Urinary bladder (tissue), 4 donors: ENCODE data around the gene RAB31. TPM values are rescaled to one million over a fixed set of nuclear protein-coding genes. Genes with fewer than 3 reads are reported as not detected.

Experiments used
- DNase-seq: peaks from one replicate; pipeline ENCODE4 v3.0.0-alpha.2; 2015; ENCODE audit errors: extremely low spot score
- H3K27ac ChIP-seq: one replicate; pipeline ENCODE4 v1.5.1; 2013; ENCODE audit warnings: low read depth, mild to moderate bottlenecking, moderate library complexity
- H3K36me3 ChIP-seq: one replicate; pipeline ENCODE4 v1.6.1; 2013; ENCODE audit warnings: mild to moderate bottlenecking, moderate library complexity; ENCODE audit not compliant: insufficient read depth
- H3K4me1 ChIP-seq: one replicate; pipeline ENCODE4 v1.6.1; 2013; ENCODE audit warnings: mild to moderate bottlenecking, moderate library complexity; ENCODE audit not compliant: insufficient read depth
- H3K4me3 ChIP-seq: one replicate; pipeline ENCODE4 v1.5.1; 2013; ENCODE audit warnings: low read depth, low read length
- WGBS: extraction: QIAGEN DNeasy Blood & Tissue Kit; methylation state at CpG from one replicate; pipeline ENCODE4 v1.1.7; 2013; 5-methylcytosine and 5-hydroxymethylcytosine counted together
- polyA plus RNA-seq: library from polyadenylated mRNA; stranded (reverse); fragments of 200-250 nt; gene quantifications from one replicate; pipeline ENCODE4 v1.2.3, GENCODE V29; 2013
- total RNA-seq: library from RNA; depleted of rRNA; stranded (reverse); fragments of >200 nt; gene quantifications from one replicate; pipeline ENCODE4 v1.2.3, GENCODE V29; 2014
- donor health status: healthy with polysubstance abuse.
- donor health status: healthy.

RAB31 gene
- total and polyA plus RNA-seq, 2 donors, result 37.1 to 77.2 TPM

DNA sequence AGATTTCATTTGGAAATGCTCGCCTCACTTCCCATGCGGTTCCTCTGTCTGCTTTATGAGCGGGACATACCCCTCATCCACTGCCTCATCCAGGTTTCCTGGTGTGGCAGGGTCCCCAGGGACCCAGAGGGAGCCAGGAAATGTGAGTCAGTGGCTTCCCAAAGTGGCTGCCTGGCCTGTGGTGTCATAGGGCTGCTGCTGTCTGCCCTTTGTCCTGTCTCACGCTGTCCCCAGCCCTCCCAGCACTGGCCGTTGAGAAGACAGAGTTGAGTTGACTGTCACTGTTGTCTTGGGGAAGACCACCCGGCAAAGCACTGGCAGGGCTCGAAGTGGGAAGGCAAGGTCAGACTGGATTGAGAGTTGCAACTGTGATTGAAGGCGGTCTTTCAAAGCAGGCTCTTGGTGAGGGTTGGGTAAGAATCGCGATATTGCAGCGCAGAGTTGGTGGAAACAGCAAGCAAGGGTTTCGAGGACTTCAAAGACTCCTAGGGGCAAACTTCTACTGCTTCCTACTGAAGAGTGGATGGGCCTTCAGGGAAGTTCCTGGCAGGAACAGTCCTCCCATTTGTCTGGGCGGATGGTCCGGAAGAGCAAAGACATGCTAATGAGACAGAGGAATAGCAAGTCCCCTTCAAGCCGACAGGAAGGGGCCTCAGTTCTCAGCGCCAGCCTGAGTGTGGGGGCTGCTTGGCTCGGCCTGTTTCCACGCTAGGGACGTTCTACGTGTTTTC is 33.9 kb downstream of the RAB31 start:
- no peaks in the 10 kb centered on the region for H3K36me3 ChIP-seq
- WGBS, result 67% methylated on average over 20 of the region's 20 CpGs
- H3K4me3 ChIP-seq, result no peak overlapping the region
- H3K27ac ChIP-seq, result no peak overlapping the region
- H3K4me1 ChIP-seq, result no peaks in the 10 kb centered on the region
- DNase-seq, result no peak

GRCh38 chr18:9742524-9743131 is 34.5 kb downstream of the RAB31 start:
- Histone ChIP-seq H3K36me3 (no peaks in the 10 kb centered on the region), H3K4me3 (no peak overlapping the region), H3K4me1 (no peaks in the 10 kb centered on the region), H3K27ac (no peak overlapping the region)
- WGBS, result 49% methylated on average over 8 of the region's 8 CpGs
- DNase-seq, result no peak

DNA sequence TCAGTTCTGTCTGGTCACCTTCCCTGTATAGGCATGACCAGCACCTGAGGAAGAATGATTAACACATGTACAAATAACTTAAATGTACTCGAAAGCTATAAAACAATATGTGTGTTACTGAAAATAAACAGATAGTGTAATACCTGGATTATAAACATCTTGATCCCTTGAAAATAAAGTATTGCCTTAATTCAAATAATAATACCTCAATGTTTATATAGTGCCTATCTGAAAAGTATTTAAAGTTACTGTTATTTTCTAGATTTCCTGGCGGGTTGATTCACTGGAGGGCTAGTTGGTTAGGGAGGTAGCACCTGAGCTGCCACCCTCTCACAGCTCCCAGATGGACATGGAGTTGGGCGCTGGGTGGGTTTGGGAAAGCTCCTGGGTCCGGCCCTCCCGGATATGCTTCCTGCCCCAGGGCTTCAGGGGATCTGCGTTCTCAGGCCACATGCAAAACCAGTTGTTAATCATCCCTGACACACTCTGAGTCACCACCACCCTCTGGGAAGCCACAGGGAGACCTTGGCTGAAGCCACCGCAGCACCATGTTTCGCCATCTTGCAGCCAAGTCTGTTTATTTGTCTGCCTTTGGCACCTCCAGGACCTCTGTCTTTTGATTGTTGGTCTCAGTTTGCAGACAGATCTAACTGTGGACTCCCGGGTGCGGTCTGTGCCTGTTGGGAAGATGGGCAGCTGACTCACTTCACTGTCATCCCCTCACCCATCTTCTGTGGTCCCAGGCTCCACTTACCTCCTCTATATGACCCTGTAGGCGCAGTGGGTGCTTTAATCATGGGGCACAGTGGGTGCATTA is 35.3 kb downstream of the RAB31 start:
- 80% methylated on average over 11 of the region's 11 CpGs for WGBS
- Histone ChIP-seq H3K4me3 (no peak overlapping the region), H3K27ac (no peak overlapping the region), H3K36me3 (no peaks in the 10 kb centered on the region), H3K4me1 (no peaks in the 10 kb centered on the region)
- DNase-seq, result no peak

DNA sequence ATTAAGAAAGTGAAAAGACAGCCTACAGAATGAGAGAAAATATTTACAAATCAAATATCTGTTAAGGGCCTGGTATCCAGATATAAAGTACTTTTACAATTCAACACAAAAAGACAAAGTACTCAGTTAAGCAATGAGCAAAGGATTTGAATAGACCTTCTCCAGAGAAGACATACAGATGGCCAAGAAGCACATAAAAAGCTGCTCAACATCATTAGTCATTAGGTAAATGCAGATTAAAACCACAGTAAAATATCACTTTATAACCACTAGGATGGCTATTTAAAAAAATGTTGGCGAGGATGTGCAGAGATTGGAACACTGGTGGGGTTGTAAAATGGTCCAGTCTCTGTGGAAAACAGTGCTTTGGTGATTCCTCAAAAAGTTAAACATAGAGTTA is 38.9 kb downstream of the RAB31 start:
- WGBS, result 97% methylated on average over 1 of the region's 1 CpG
- no peak for DNase-seq
- Histone ChIP-seq H3K36me3 (no peaks in the 10 kb centered on the region), H3K4me1 (no peaks in the 10 kb centered on the region), H3K27ac (no peak overlapping the region), H3K4me3 (no peak overlapping the region)

GRCh38 chr18:9749611-9750010 is 41.5 kb downstream of the RAB31 start:
- DNase-seq, result no peak
- H3K4me1 ChIP-seq, result no peaks in the 10 kb centered on the region
- WGBS, result 81% methylated on average over 4 of the region's 4 CpGs
- no peaks in the 10 kb centered on the region for H3K36me3 ChIP-seq
- no peak overlapping the region for H3K4me3 ChIP-seq
- H3K27ac ChIP-seq, result no peak overlapping the region

GRCh38 chr18:9750112-9750511 is 42.0 kb downstream of the RAB31 start:
- Histone ChIP-seq H3K36me3 (no peaks in the 10 kb centered on the region), H3K4me1 (no peaks in the 10 kb centered on the region), H3K4me3 (no peak overlapping the region), H3K27ac (no peak overlapping the region)
- 86% methylated on average over 12 of the region's 12 CpGs for WGBS
- no peak for DNase-seq

DNA sequence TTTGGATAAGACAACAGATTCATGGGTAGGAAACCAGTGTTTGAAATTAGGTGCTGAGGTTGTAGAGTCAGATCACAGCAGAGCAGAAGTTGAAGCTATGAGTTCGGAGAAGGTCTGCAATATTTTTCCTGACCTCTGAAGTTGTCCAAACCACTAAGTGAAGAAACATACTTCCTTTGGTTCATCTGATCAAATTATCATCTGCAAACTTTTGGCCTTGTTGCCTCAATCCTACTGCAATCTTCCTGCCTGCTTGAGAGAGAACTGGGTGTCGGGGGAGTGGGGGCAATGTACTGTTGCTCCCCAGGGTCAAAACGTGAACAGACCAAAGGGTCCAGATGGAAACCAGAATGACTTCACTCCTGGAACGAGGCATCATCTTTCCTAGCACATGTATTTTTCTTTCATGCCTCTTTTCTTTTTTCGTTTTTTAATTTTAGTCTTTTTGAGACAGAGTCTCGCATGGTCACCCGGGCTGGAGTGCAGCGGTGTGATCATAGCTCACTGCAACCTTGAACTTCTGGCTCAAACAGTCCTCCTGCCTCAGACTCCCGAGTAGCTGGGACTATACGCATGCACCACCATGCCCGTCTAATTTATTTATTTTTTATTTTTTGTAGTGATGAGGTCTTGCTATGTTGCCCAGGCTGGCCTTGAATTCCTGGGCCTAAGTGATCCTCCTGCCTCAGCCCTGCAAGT is 42.7 kb downstream of the RAB31 start:
- Histone ChIP-seq H3K4me1 (no peaks in the 10 kb centered on the region), H3K36me3 (no peaks in the 10 kb centered on the region), H3K27ac (no peak overlapping the region), H3K4me3 (no peak overlapping the region)
- WGBS, result 92% methylated on average over 11 of the region's 11 CpGs
- no peak for DNase-seq

DNA sequence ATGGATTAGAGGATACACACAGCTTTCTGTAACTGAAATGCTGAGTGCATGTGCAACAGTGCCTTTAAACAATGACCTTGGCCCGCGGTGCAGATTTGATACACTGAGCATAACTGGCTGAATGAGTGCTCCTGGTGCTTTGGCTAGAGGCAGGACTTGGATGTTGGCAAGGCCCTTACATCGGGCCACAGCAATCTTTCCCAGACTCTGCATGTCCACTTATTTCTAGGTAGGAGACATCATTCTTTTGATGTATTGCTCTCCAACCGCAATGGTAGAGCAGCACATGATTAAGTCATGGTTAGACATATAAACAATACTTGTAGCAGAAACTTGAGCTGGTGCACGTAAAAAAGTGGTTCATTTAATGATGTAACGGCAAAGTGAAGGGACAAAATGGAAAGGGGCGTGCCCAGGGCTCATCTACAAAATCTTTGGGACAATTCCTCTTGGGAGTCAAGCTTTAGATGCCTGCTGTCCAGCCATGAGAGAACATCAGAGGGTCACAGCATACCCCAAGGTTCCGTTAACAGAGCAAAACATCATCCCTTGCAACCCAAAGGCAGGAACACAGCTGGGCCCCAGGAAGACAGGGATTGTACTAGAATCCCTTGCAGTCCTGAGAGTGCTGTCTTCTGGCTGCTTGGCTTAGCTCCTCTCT is 43.4 kb downstream of the RAB31 start:
- no peak overlapping the region for H3K27ac ChIP-seq
- WGBS, result 96% methylated on average over 8 of the region's 8 CpGs
- H3K36me3 ChIP-seq, result no peaks in the 10 kb centered on the region
- no peak for DNase-seq
- no peaks in the 10 kb centered on the region for H3K4me1 ChIP-seq
- H3K4me3 ChIP-seq, result no peak overlapping the region

- no peak overlapping the region for H3K27ac ChIP-seq
- H3K4me3 ChIP-seq, result no peak overlapping the region
- no peak for DNase-seq
- H3K36me3 ChIP-seq, result no peaks in the 10 kb centered on the region
- H3K4me1 ChIP-seq, result no peaks in the 10 kb centered on the region
- WGBS, result 96% methylated on average over 7 of the region's 7 CpGs
Measured at GRCh38 chr18:9753846-9754245, 45.7 kb downstream of the RAB31 start.

- Histone ChIP-seq H3K4me3 (no peak overlapping the region), H3K36me3 (no peaks in the 10 kb centered on the region), H3K4me1 (no peaks in the 10 kb centered on the region), H3K27ac (no peak overlapping the region)
- no peak for DNase-seq
- WGBS, result 95% methylated on average over 3 of the region's 3 CpGs
Measured at GRCh38 chr18:9755110-9755509, 47.0 kb downstream of the RAB31 start.

GRCh38 chr18:9755615-9756014 is 47.5 kb downstream of the RAB31 start:
- no peak for DNase-seq
- no peak overlapping the region for H3K27ac ChIP-seq
- H3K4me3 ChIP-seq, result no peak overlapping the region
- 81% methylated on average over 3 of the region's 3 CpGs for WGBS
- H3K36me3 ChIP-seq, result no peaks in the 10 kb centered on the region
- H3K4me1 ChIP-seq, result no peaks in the 10 kb centered on the region

DNA sequence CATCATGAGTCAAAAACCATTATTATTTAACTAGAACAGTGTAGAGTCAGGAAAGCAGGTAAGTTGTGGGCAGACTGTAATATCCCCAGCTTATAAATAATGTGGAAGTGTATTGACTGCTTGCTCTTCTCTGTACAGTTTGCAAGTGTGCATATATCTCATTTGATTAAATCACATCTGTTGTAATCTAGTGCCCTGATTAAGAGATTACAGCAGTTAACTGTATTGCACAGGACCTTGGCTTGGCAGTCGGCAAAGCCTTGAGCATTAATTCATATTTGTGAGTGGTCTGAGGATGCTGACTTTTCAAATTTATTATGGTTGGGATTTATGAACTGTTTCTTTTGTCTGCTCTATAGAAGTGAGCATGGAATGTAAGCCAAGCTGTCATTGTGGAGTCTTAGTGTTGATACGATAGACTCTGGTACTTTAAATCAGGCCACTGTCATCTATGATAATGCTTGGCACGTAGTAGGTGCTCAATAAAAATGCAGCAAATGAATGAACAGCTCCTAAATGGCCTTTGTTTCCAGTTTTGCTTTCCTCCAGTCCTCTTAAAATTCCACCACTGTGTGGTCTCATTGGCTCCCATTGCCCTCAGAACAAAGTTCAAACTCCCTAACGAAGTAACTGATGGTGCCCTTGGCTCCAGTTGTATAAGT is 48.3 kb downstream of the RAB31 start:
- 62% methylated on average over 4 of the region's 4 CpGs for WGBS
- H3K27ac ChIP-seq, result no peak overlapping the region
- no peak for DNase-seq

More for the DNA sequence above, 48.3 kb downstream of the RAB31 start:
- Histone ChIP-seq H3K4me1 (no peaks in the 10 kb centered on the region), H3K4me3 (no peak overlapping the region), H3K36me3 (no peaks in the 10 kb centered on the region)
